GM21619 (cell line): ENCODE results near the gene CRYBG1.
"Not testable (repeated sequence)": the region's sequence is repeated elsewhere in the genome, so short reads cannot be mapped to it uniquely, and the experiment has no call there.

Experiments
- ATAC-seq: cut with Tn5 transposase; IDR thresholded peaks from one replicate; pipeline ENCODE4 v1.9.1; 2021; ENCODE audit not compliant: unreplicated experiment

The CRYBG1 gene

DNA sequence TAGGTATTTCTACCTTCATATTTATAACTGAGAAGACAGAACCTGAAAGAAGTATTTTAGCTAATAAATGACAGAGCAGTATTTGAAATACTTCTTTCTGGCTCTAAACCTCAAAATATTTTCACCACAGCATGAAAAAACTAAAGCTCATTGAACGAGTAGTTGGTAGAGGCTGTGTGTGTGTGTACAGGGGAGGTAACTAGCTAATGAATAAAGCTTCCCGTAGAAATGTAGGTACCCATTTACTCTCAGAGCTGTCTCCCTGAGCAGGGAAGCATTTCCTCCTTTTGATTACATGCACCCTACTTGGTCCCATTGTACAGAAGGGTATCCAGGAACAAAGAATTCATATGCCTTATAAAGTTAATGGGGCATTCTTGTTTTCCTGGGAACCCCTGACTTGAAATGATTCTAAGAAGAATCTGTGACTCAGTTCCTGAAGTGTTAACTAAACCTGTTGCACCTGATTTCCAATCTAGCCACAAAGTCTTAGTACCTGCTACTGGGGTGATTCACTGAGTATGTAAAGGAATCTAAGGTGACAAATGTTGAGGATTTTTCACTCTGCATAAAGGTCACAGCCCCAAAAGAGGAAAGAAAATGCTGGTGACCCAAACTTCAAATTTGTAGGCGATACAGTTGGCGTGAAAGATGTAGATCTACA, 12.5 kb downstream of the CRYBG1 start:
- ATAC-seq: no peak

DNA sequence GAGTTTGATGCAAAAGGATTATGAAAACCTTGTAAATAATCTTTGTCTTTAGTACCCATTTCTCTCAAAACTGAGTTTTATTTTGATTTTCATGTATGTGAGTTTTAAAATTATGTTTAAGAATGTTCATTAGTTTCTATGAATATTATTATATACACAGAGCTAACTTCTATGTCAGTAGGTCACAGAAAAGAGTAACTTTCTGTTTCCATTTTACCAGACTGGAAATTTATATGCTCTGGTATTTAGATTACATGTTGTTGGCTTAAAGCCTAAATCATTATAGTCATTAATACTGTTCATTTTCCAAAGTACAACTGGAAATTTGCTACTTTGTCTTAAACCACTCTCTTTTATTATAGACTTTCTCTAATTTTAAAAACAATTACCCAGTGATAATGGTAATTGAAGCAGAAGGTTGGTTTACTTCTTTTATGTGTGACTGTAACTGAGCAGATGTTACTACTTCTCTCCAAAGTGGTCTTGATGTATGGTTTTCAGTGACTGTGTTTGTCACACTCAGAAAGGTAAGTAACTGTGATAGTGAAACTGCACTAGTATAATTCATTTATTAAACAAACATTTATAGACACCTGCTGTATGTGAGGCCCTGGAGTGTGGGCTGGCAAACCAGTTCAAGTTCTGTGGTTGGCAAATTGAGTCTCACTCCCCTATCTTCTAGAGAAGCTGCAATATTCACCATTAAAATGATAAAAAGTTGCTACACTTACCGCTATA, 13.2 kb downstream of the CRYBG1 start:
- ATAC-seq: no peak

- ATAC-seq: no peak
These were observed 16.6 kb downstream of the CRYBG1 start for GRCh38 chr6:106377061-106377540.

DNA sequence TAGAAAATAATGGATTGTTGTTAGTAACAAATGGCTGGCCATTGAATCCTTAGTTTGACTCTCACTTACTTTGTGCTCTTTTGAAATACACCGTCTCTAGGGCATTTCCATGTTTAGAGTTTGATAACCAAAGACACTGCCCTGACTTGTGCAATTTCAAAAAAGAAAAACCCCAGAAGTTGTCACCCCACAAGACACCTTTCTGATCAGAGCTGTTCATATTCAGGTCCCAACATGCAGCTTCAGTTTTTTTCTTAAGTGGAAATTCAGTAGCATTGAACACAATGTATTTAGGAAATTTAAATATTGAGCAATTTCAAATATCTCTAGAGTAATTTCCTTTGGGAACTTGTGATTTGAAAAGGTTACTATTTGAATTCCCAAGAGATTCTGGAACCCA, 19.4 kb downstream of the CRYBG1 start:
- no peak for ATAC-seq

DNA sequence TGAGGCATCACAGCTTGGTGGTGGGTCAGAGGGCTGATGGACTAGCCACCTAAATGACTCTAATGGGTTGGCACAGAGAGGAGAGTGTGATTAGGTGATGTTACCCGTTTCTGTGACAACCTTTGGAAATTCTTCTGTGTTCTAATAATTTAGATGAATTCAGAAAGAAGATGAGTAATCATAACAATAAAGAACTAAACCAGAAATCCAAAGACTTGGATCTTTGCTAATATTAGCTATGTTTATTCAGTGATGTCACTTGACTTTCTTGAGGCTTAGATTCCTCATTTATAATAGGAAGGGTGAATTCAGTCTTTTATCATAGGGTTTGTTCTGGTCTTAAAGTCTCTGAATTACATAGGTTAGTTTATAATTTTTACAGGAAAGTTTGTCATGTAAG, 19.9 kb downstream of the CRYBG1 start:
- ATAC-seq: no peak

GRCh38 chr6:106381223-106381622, 20.7 kb downstream of the CRYBG1 start:
- ATAC-seq: no peak

- ATAC-seq: no peak
These were observed 21.4 kb downstream of the CRYBG1 start for GRCh38 chr6:106381881-106382280.

DNA sequence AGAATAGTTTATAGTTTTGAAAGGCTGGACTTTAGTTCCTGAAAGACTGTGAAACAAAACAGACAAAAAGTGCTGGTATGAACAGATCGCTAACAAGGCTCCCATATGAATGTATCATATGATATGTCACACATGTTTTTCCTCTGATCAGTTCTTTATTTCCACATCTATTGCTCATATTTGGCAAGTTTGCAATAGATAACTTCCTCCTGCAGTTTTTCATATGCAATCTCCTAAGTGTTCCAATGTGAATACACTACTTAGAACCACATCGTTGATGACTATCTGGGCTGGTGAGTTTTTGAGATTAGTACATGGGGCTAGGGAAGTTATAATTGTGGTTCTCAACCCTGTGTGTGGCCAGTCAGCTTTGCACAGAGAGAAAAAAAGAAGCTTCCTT, 23.1 kb downstream of the CRYBG1 start:
- ATAC-seq: no peak

DNA sequence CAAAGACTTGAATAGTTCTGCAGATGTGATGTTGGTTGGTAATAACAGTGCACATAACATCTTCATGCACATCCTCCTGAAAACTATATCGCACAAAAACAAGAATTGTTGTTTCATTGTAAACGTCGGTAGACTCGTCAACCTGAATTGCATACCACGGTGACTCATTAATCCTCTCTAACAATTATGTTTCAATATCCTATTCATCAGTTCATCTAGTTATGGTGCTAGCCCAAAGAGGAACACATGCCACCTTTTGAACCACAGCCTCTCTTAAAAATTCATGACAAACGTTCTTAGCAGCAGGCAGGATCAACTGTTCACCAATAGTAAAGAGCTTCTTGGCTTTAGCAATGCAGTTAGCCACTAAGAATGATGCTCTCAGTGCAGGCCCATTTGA, 25.0 kb downstream of the CRYBG1 start:
- ATAC-seq: no peak

GRCh38 chr6:106387875-106388274, 27.4 kb downstream of the CRYBG1 start:
- ATAC-seq: no peak

DNA sequence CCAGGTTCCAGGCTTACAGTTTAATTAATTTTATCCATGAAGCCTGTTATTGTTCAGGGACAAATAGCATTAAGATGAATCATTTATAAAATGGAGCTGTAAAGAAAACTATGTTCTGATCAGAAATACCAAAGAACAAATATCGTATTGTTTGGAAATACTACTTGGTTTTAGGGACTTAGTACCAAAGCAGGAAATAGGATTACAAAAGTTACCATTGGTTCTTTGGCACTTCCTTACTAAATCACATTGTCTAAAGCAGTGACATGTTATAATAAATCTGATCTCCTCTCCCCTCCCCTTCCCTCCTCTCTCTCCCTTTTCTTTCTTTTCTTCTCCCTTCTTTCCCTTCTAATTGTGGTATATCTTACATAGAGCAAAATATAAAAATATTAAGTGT, 29.6 kb downstream of the CRYBG1 start:
- no peak for ATAC-seq

GRCh38 chr6:106396426-106397220, 36.1 kb downstream of the CRYBG1 start:
- ATAC-seq: no peak

GRCh38 chr6:106397431-106397830, 36.9 kb downstream of the CRYBG1 start:
- no peak for ATAC-seq

GRCh38 chr6:106398621-106399020, 38.1 kb downstream of the CRYBG1 start:
- ATAC-seq: no peak

- not testable (repeated sequence) for ATAC-seq
These were observed 44.5 kb downstream of the CRYBG1 start for GRCh38 chr6:106405044-106405443.

DNA sequence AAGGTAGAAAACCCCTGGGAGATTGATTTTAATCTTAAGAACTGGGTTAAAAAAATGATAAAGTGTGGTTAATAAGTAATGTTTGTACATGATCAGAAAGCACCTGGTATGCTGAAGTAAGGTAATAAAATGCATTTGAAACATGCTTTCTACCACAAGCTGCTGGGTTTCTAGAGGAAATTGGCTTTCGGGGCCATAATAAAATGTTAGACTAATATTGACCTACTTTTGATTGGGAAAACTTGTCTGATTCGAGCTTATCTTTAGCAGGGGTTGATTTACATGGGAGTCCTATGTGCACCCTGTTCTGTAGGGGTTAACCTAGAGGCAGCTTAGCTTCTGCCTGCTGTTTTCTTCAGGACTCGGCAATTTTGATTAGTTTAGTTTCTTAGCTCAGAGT, 50.5 kb downstream of the CRYBG1 start:
- ATAC-seq: no peak

DNA sequence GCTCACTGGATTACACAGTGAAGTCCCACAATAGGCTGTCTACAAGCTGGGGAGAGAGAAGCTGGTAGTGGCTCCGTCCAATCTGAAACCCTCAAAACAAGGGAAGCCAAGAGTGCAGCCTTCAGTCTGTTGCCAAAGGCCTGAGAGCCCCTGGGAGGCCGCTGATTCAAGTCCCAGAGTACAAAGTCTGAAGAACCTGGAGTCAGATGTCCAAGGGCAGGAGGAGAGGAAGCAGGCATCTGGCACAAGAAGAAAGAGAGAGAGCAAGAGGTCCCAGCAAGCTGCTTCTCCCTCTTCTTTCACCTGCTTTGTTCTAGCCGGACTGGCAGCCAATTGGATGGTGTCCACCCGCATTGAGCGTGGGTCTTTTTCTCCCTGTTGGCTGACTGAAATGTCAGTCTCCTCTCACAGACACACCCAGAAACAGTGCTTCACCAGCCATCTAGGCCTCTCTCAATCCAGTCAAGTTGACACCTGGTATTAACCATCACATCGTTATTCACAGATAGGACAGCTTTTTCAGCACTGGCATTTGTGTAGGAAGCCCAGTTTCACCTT, 51.2 kb downstream of the CRYBG1 start:
- no peak for ATAC-seq

- ATAC-seq: no peak
These were observed 52.5 kb downstream of the CRYBG1 start for GRCh38 chr6:106413016-106413415.

- ATAC-seq: no peak
These were observed 53.2 kb downstream of the CRYBG1 start for GRCh38 chr6:106413722-106414121.

GRCh38 chr6:106415921-106416320, 55.4 kb downstream of the CRYBG1 start:
- ATAC-seq: no peak

DNA sequence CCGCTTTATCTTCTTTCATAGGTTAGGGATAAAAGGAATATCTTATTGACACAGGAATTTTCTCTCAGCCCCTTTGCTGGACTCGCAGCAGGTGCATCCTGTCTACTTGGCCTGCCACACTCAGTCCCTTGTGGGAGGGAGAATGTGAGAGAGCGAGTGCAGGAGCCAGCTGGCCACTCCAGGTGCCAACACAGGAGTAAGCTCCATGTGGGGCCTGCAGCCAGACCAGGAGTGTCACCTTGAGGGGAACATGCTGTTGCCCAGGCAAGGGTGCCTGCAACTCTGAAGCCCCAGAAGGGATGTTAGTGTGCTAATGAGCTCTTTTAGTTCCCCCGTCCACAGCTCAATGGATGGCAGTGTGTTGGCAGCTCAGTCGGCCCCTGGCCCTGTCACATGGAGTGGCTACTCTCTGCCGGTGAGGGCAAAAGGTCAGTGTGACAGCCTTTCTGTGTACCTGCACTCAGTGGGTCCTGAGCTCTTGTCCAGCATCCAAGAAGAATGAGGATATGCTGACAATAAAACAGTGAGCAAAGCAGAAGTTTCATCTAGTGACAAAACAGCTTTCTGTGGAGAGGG, 57.1 kb downstream of the CRYBG1 start:
- no peak for ATAC-seq
